HG02970 (cell line): ENCODE results near the gene HDLBP.

Experiments used
- ATAC-seq: cut with Tn5 transposase; IDR thresholded peaks from one replicate; pipeline ENCODE4 v1.9.1; 2021; ENCODE audit warnings: mild to moderate bottlenecking, moderate library complexity, moderate number of reproducible peaks; ENCODE audit not compliant: unreplicated experiment, low FRiP score

The HDLBP gene

GRCh38 chr2:241180495-241180894 lies 135.0 kb downstream of the HDLBP start:
- no peak for ATAC-seq

GRCh38 chr2:241179899-241180298 lies 135.6 kb downstream of the HDLBP start:
- no peak for ATAC-seq

- ATAC-seq, result no peak
Observed at GRCh38 chr2:241178961-241179360, 136.5 kb downstream of the HDLBP start.

- no peak for ATAC-seq
Observed at GRCh38 chr2:241177526-241178334, 137.7 kb downstream of the HDLBP start.
